IMR-90 (cell line): ENCODE measurements around the gene RAB9A. TPM values are rescaled to one million over a fixed set of nuclear protein-coding genes. Genes with fewer than 3 reads are reported as not detected.

Experiments used
- ATAC-seq: fragments of 200-7000 bp; cut with Tn5 transposase; 2 replicates; pipeline ENCODE4 v1.9.1; 2020; ENCODE audit warnings: low read depth, mild to moderate bottlenecking, moderate library complexity
- BruUV-seq: library from RNA; stranded (reverse); fragments of 400-500 nt; replicated peaks from 2 replicates; lab custom pipeline; 2021; lab: Mats Ljungman, UMichigan
- CTCF ChIA-PET: fragments of 300-600 bp; formaldehyde crosslinking; extraction: SDS; loops from one replicate; lab custom pipeline; 2021; ENCODE audit warnings: antibody characterized with exemption; lab: Yijun Ruan, JAX
- POLR2A ChIA-PET: fragments of 300-600 bp; sonication (Branson Sonifier 250); formaldehyde crosslinking; loops from one replicate; lab custom pipeline; 2022; ENCODE audit warnings: antibody characterized with exemption; ENCODE audit not compliant: unreplicated experiment; lab: Charles Lee
- DNase-seq: peaks from one replicate; pipeline ENCODE4 v3.0.0; 2013
- H2AFZ ChIP-seq: replicated peaks from 2 replicates; pipeline ENCODE3; 2013; ENCODE audit warnings: low read length, mild to moderate bottlenecking; ENCODE audit not compliant: poor library complexity
- H2AK5ac ChIP-seq: 2 replicates; pipeline ENCODE4 v1.6.1; 2013; ENCODE audit warnings: low read depth, low read length, inconsistent platforms
- H2AK9ac ChIP-seq: replicated peaks from 2 replicates; pipeline ENCODE3; 2013; ENCODE audit warnings: mild to moderate bottlenecking, low read depth, low read length, moderate library complexity; ENCODE audit not compliant: poor library complexity
- H2BK120ac ChIP-seq: 2 replicates; pipeline ENCODE4 v1.6.1; 2013; ENCODE audit warnings: low read depth, low read length, inconsistent platforms
- H2BK15ac ChIP-seq: 3 replicates; pipeline ENCODE4 v1.6.1; 2013; ENCODE audit warnings: low read depth, low read length, inconsistent platforms
- H2BK20ac ChIP-seq: 2 replicates; pipeline ENCODE4 v1.6.1; 2013; ENCODE audit warnings: low read depth, mild to moderate bottlenecking, inconsistent platforms, low read length, moderate library complexity
- H2BK5ac ChIP-seq: 2 replicates; pipeline ENCODE4 v1.6.1; 2013; ENCODE audit warnings: mild to moderate bottlenecking, low read depth, low read length, inconsistent platforms; ENCODE audit not compliant: poor library complexity, severe bottlenecking
- H3K14ac ChIP-seq: replicated peaks from 2 replicates; pipeline ENCODE4 v1.6.1; 2013; ENCODE audit warnings: low read depth, low read length, inconsistent platforms
- H3K18ac ChIP-seq: 2 replicates; pipeline ENCODE4 v1.6.1; 2013; ENCODE audit warnings: low read depth, low read length, control low read depth
- H3K23ac ChIP-seq: 2 replicates; pipeline ENCODE4 v1.6.1; 2013; ENCODE audit warnings: low read depth, low read length, inconsistent platforms
- H3K27ac ChIP-seq: 2 replicates; pipeline ENCODE4 v1.5.1; 2013; ENCODE audit warnings: mild to moderate bottlenecking, control low read depth, low read length; ENCODE audit not compliant: insufficient read depth
- H3K27me3 ChIP-seq: 2 replicates; pipeline ENCODE4 v1.6.1; 2013; ENCODE audit warnings: low read length; ENCODE audit not compliant: control insufficient read depth, insufficient read depth
- H3K36me3 ChIP-seq: 2 replicates; pipeline ENCODE4 v1.6.1; 2013; ENCODE audit warnings: low read length, mixed read lengths; ENCODE audit not compliant: control insufficient read depth, insufficient read depth
- H3K4ac ChIP-seq: 2 replicates; pipeline ENCODE4 v1.6.1; 2013; ENCODE audit warnings: low read depth, low read length, inconsistent platforms
- H3K4me1 ChIP-seq: 2 replicates; pipeline ENCODE4 v1.6.1; 2013; ENCODE audit warnings: low read length, mixed read lengths; ENCODE audit not compliant: control insufficient read depth, insufficient read depth
- H3K4me2 ChIP-seq: 2 replicates; pipeline ENCODE4 v1.6.1; 2013; ENCODE audit warnings: low read depth, mild to moderate bottlenecking, control low read depth, low read length, moderate library complexity
- H3K4me3 ChIP-seq: 2 replicates; pipeline ENCODE4 v1.5.1; 2013; ENCODE audit warnings: low read depth, mild to moderate bottlenecking, control low read depth, low read length, moderate library complexity; ENCODE audit not compliant: insufficient read depth
- H3K56ac ChIP-seq: 2 replicates; pipeline ENCODE4 v1.6.1; 2013; ENCODE audit warnings: low read length, inconsistent platforms; ENCODE audit not compliant: insufficient read depth; ENCODE audit errors: extremely low read depth
- H3K79me1 ChIP-seq, 2 experiments: 2 replicates each; pipeline ENCODE4 v1.6.1; 2013; ENCODE audit warnings: low read length in 2 of 2, inconsistent platforms in 1 of 2, low read depth in 1 of 2
- H3K9ac ChIP-seq: 2 replicates; pipeline ENCODE4 v1.6.1; 2013; ENCODE audit warnings: low read depth, low read length, control low read depth
- H3K9me1 ChIP-seq: 2 replicates; pipeline ENCODE4 v1.6.1; 2013; ENCODE audit warnings: low read length, inconsistent platforms; ENCODE audit not compliant: insufficient read depth
- H3K9me3 ChIP-seq: 2 replicates; pipeline ENCODE4 v1.6.1; 2013; ENCODE audit warnings: low read length; ENCODE audit not compliant: control insufficient read depth, insufficient read depth
- H4K20me1 ChIP-seq: 2 replicates; pipeline ENCODE4 v1.6.1; 2013; ENCODE audit warnings: low read length, inconsistent platforms; ENCODE audit not compliant: insufficient read depth
- H4K5ac ChIP-seq: 2 replicates; pipeline ENCODE4 v1.6.1; 2013; ENCODE audit warnings: mild to moderate bottlenecking, low read depth, low read length, control low read depth
- H4K8ac ChIP-seq, 2 experiments: 2 replicates each; pipeline ENCODE4 v1.6.1; 2013; ENCODE audit warnings: low read depth in 2 of 2, low read length in 2 of 2, control low read depth in 1 of 2, inconsistent platforms in 1 of 2
- H4K91ac ChIP-seq: 2 replicates; pipeline ENCODE4 v1.6.1; 2013; ENCODE audit warnings: low read depth, low read length, inconsistent platforms; ENCODE audit not compliant: insufficient read depth
- BHLHE40 ChIP-seq: fragments of 150-350 bp; IDR thresholded peaks from 2 replicates; pipeline ENCODE4 v1.6.1; 2016; ENCODE audit warnings: mild to moderate bottlenecking, low read depth, low read length
- CEBPB ChIP-seq: IDR thresholded peaks from 2 replicates; pipeline ENCODE4 v1.6.1; 2012; ENCODE audit warnings: low read depth, low read length, improper control_type of control experiment
- CHD1 ChIP-seq: IDR thresholded peaks from 2 replicates; pipeline ENCODE4 v1.6.1; 2012; ENCODE audit warnings: low read depth, low read length, improper control_type of control experiment
- FOS ChIP-seq: fragments of 150-350 bp; IDR thresholded peaks from 2 replicates; pipeline ENCODE4 v1.6.1; 2016; ENCODE audit warnings: low read depth, low read length
- MAFK ChIP-seq: IDR thresholded peaks from 2 replicates; pipeline ENCODE4 v1.6.1; 2012; ENCODE audit warnings: low read depth, low read length, improper control_type of control experiment
- MAZ ChIP-seq: IDR thresholded peaks from 2 replicates; pipeline ENCODE4 v1.6.1; 2012; ENCODE audit warnings: low read depth, mild to moderate bottlenecking, low read length, improper control_type of control experiment, moderate library complexity, borderline replicate concordance
- MXI1 ChIP-seq: IDR thresholded peaks from 2 replicates; pipeline ENCODE4 v1.6.1; 2012; ENCODE audit warnings: low read depth, mild to moderate bottlenecking, low read length, moderate library complexity, borderline replicate concordance
- NFE2L2 ChIP-seq: fragments of 150-350 bp; IDR thresholded peaks from 2 replicates; pipeline ENCODE4 v1.6.1; 2016; ENCODE audit warnings: low read depth, mild to moderate bottlenecking, low read length
- POLR2A ChIP-seq: IDR thresholded peaks from 2 replicates; pipeline ENCODE4 v1.6.1; 2012; ENCODE audit warnings: mild to moderate bottlenecking, low read depth, low read length
- RAD21 ChIP-seq: IDR thresholded peaks from 2 replicates; pipeline ENCODE4 v1.6.1; 2012; ENCODE audit warnings: low read length, improper control_type of control experiment
- RCOR1 ChIP-seq: IDR thresholded peaks from 2 replicates; pipeline ENCODE4 v1.6.1; 2012; ENCODE audit warnings: mild to moderate bottlenecking, low read length, improper control_type of control experiment; ENCODE audit not compliant: insufficient replicate concordance
- RFX5 ChIP-seq: IDR thresholded peaks from 2 replicates; pipeline ENCODE4 v1.8.0; 2012; ENCODE audit warnings: low read depth, mild to moderate bottlenecking, low read length, moderate library complexity
- SMC3 ChIP-seq: fragments of 150-350 bp; IDR thresholded peaks from 2 replicates; pipeline ENCODE4 v1.6.1; 2016; ENCODE audit warnings: low read depth, mild to moderate bottlenecking, antibody characterized with exemption, low read length, moderate library complexity
- WGBS, 2 experiments: methylation state at CpG; one replicate each; pipeline versions ENCODE4 v1.1.5 to v1.1.7; 2013; ENCODE audit warnings: missing lambda C conversion rate in 2 of 2; ENCODE audit not compliant: insufficient read length in 1 of 2; ENCODE audit errors: extremely low coverage in 2 of 2; 5-methylcytosine and 5-hydroxymethylcytosine counted together
- dilution Hi-C: fragments of 300-500 bp; cut with HindIII; formaldehyde crosslinking; loops from one replicate; pipeline ENCODE4 v1.14.3; 2018; ENCODE audit warnings: low sequenced_read_pairs; ENCODE audit not compliant: unreplicated experiment
- in situ Hi-C: fragments of 300-500 bp; cut with MboI; formaldehyde crosslinking; loops from 3 replicates; pipeline ENCODE4 v1.14.3; 2019; ENCODE audit warnings: low sequenced_read_pairs, inconsistent platforms, mixed read lengths
- intact Hi-C: fragments of 100-400 bp; cut with micrococcal nuclease; formaldehyde crosslinking; loops from 2 replicates; pipeline ENCODE4 v1.10.0; 2022
- polyA plus RNA-seq, 3 experiments: library from polyadenylated mRNA; depleted of rRNA; stranded (reverse); fragments of >200 nt; gene quantifications; 2 replicates each; pipeline ENCODE4 v1.2.3, GENCODE V29; 2012; ENCODE audit warnings: low replicate concordance in 1 of 3
- total RNA-seq: library from RNA; depleted of rRNA; stranded (reverse); fragments of >200 nt; gene quantifications from 2 replicates; pipeline ENCODE4 v1.2.3, GENCODE V29; 2012
- TF ChIP-seq, protein P1 (sequence below): conservative IDR thresholded peaks from 2 replicates; pipeline ENCODE4 v1.5.1; 2012; ENCODE audit warnings: mild to moderate bottlenecking, low read depth, low read length, improper control_type of control experiment
- TF ChIP-seq, protein P2 (sequence below): fragments of 150-350 bp; IDR thresholded peaks from 2 replicates; pipeline ENCODE4 v1.6.1; 2016; ENCODE audit warnings: low read depth, mild to moderate bottlenecking, low read length, moderate library complexity, borderline replicate concordance
- TF ChIP-seq, protein P3 (sequence below): fragments of 150-350 bp; IDR thresholded peaks from 2 replicates; pipeline ENCODE4 v1.6.1; 2017; ENCODE audit warnings: mild to moderate bottlenecking, antibody characterized with exemption, low read length, low read depth

RAB9A gene
- total and polyA plus RNA-seq, 2 of the 4 experiments (the other 2 are of a cell fraction), result 15.8 to 22.3 TPM

DNA sequence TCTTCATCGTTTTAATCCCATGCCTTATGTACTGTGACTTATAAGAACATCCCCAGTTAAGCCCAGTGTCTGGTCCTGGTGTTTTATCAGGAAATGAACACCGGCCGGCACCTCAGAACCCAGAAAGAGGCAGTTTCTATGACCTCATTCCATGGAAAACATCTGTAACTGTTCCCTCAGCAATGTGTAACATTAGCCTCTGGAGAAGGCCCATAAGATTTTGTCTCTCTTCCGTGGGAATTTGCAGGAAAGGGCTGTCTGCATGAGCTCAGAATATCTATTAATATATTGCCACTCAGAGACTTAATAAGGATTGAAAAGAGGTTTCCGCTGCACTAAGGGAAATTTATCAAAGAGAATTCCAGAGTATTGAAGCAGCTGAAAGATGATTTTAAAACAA lies 39.1 kb upstream of the RAB9A start:
- Histone ChIP-seq H3K9me3 (no peaks in the 10 kb centered on the region), H4K5ac (no peak overlapping the region), H4K20me1 (peaks cover 4% of the 10 kb centered on the region; the same call in 1 of the 2 replicates), H3K18ac (no peak overlapping the region), H2BK120ac (no peak overlapping the region), H3K4ac (no peak overlapping the region), H3K27me3 (no peaks in the 10 kb centered on the region), H3K14ac (no peak overlapping the region), H3K27ac (no peak overlapping the region), H2BK15ac (no peak overlapping the region), H4K8ac (no peak overlapping the region), H2AFZ (no peak overlapping the region), H3K79me1 (no peaks in the 10 kb centered on the region; a peak in 1 of 4 replicates), H2BK5ac (no peak overlapping the region), H3K56ac (no peak overlapping the region), H3K9me1 (peaks cover 2% of the 10 kb centered on the region; the same call in 1 of the 2 replicates), H2AK9ac (no peak overlapping the region), H3K9ac (no peak overlapping the region), H2AK5ac (no peak overlapping the region), H3K23ac (no peak overlapping the region), H2BK20ac (no peak overlapping the region), H3K4me3 (no peak overlapping the region), H3K4me1 (peaks cover 8% of the 10 kb centered on the region), H4K91ac (no peak overlapping the region), H3K4me2 (no peak overlapping the region), H3K36me3 (no peaks in the 10 kb centered on the region)
- in situ Hi-C loops (loop anchor here (5.0 to 25.0 kb wide), 3 partner anchors 138 to 695 kb away; partner anchors contain the start of gene GEMIN8), dilution Hi-C loops (no loop called here), intact Hi-C loops (loop anchor here (5.0 to 10.0 kb wide), 4 partner anchors 128 to 835 kb away; no protein-coding TSS in a partner anchor)
- no CpG with 5 or more reads among the region's 5 CpGs for WGBS, 2 experiments
- ATAC-seq (no peak), DNase-seq (peak; percentile 73)
- no peak for TF ChIP-seq CEBPB
- TF ChIP-seq FOS, result no peak
- TF ChIP-seq CHD1, result no peak
- TF ChIP-seq NFE2L2, result no peak
- TF ChIP-seq RCOR1, result no peak
- no peak for TF ChIP-seq MXI1
- TF ChIP-seq, protein P1, sequence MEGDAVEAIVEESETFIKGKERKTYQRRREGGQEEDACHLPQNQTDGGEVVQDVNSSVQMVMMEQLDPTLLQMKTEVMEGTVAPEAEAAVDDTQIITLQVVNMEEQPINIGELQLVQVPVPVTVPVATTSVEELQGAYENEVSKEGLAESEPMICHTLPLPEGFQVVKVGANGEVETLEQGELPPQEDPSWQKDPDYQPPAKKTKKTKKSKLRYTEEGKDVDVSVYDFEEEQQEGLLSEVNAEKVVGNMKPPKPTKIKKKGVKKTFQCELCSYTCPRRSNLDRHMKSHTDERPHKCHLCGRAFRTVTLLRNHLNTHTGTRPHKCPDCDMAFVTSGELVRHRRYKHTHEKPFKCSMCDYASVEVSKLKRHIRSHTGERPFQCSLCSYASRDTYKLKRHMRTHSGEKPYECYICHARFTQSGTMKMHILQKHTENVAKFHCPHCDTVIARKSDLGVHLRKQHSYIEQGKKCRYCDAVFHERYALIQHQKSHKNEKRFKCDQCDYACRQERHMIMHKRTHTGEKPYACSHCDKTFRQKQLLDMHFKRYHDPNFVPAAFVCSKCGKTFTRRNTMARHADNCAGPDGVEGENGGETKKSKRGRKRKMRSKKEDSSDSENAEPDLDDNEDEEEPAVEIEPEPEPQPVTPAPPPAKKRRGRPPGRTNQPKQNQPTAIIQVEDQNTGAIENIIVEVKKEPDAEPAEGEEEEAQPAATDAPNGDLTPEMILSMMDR, result no peak
- TF ChIP-seq, protein P2, sequence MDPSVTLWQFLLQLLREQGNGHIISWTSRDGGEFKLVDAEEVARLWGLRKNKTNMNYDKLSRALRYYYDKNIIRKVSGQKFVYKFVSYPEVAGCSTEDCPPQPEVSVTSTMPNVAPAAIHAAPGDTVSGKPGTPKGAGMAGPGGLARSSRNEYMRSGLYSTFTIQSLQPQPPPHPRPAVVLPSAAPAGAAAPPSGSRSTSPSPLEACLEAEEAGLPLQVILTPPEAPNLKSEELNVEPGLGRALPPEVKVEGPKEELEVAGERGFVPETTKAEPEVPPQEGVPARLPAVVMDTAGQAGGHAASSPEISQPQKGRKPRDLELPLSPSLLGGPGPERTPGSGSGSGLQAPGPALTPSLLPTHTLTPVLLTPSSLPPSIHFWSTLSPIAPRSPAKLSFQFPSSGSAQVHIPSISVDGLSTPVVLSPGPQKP, result no peak
- TF ChIP-seq SMC3, result no peak
- TF ChIP-seq BHLHE40, result no peak
- TF ChIP-seq, protein P3, sequence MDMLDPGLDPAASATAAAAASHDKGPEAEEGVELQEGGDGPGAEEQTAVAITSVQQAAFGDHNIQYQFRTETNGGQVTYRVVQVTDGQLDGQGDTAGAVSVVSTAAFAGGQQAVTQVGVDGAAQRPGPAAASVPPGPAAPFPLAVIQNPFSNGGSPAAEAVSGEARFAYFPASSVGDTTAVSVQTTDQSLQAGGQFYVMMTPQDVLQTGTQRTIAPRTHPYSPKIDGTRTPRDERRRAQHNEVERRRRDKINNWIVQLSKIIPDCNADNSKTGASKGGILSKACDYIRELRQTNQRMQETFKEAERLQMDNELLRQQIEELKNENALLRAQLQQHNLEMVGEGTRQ, result no peak
- no peak for TF ChIP-seq POLR2A
- no peak for TF ChIP-seq RFX5
- no peak for TF ChIP-seq MAZ
- no peak for TF ChIP-seq RAD21
- no peak for TF ChIP-seq MAFK
- CTCF ChIA-PET, result interaction anchor here (1.5 kb wide), 1 partner anchor 143 kb away, joined by 5 read pairs; no protein-coding TSS in a partner anchor
- POLR2A ChIA-PET, result no interaction called here
- no TSS peak for BruUV-seq
